ENCODE measurements around the gene MEN1. TPM values are rescaled to one million over a fixed set of nuclear protein-coding genes. Genes with fewer than 3 reads are reported as not detected.
"Not testable (repeated sequence)": the region's sequence is repeated elsewhere in the genome, so short reads cannot be mapped to it uniquely, and the experiment has no call there.

The MEN1 gene
- total RNA-seq, 1 donor from 2014 or later = 29.2 TPM

DNA sequence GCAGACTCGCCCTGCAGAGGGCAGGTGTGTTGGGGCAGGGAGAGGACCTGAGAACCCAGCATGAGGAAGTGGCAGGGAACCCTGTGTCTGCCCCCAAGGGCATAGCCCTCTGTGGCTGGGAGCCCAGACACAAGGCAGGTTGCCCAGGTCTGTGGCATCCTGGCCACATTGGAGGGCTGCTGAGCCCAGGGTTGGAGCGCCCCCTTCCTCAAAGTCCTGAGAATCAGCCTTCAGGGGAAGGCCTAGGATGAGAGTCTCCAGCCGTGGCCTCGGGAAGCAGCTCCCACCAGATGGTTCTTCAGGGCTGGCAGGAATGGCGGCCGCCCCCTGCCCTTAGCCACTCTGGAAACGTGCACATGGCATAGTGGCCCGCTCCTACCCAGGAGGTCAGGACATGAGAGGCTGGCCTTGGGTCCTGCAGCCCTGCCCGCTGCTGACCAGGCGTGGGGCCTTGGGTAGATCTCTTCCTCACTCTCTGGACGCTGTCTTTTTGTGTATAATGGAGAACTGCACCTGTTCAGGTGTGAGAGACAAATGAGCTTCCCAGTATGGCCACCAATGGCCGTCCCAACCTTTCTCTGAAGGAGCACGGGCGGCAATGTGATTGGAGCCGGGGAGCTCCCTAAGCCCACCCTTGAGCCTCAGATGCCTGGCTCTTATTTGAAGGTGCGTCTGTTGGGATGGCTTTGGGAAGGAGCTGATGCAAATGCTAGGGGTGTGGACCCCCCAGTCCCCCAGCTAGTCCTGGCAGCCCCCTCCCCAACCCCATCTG is 38.7 kb upstream of the MEN1 start:
- DNase-seq (ENCODE audit: extremely low spot score, unreplicated experiment) = no peak
- TF ChIP-seq, protein P1, sequence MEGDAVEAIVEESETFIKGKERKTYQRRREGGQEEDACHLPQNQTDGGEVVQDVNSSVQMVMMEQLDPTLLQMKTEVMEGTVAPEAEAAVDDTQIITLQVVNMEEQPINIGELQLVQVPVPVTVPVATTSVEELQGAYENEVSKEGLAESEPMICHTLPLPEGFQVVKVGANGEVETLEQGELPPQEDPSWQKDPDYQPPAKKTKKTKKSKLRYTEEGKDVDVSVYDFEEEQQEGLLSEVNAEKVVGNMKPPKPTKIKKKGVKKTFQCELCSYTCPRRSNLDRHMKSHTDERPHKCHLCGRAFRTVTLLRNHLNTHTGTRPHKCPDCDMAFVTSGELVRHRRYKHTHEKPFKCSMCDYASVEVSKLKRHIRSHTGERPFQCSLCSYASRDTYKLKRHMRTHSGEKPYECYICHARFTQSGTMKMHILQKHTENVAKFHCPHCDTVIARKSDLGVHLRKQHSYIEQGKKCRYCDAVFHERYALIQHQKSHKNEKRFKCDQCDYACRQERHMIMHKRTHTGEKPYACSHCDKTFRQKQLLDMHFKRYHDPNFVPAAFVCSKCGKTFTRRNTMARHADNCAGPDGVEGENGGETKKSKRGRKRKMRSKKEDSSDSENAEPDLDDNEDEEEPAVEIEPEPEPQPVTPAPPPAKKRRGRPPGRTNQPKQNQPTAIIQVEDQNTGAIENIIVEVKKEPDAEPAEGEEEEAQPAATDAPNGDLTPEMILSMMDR (IDR thresholded peaks at IDR 0.05) = no peak
- Mint-ChIP-seq H3K27ac (ENCODE audit: unreplicated experiment) (no peak overlapping the region), H3K27me3 (ENCODE audit: unreplicated experiment) (no peaks in the 10 kb centered on the region), H3K4me1 (ENCODE audit: unreplicated experiment) (peaks cover 32% of the 10 kb centered on the region), H3K36me3 (ENCODE audit: unreplicated experiment) (no peaks in the 10 kb centered on the region), H3K4me3 (ENCODE audit: unreplicated experiment) (no peak overlapping the region), H3K9me3 (ENCODE audit: unreplicated experiment) (no peaks in the 10 kb centered on the region)

DNA sequence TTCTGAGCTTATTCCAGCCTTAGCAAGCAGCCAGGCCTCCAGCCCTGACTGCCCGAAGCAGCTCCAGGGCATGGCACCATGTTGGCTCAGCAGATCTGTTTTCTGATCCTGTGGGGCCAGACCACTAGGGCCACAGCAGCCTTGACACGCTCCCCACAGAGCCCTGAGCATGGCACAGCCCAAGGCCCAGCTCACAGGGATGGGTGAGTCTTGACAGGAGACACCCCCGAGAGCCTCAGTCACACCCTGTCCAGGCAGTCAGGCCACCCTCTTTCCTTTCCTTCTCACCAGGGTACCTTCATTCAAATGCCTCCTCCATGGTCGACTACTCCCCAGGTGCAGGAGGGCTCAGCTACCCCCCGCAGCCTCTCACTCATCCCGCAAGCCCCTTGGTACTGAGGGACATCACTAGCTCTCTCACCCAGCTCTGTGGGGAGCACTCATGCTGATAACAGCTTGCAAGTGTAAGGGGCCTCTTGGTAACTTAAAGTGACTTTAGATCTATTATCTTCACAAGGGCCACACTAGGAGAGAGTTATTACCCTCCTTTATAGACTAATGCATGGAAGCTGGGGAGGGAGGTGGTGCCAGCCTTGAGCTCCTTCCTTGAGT is 38.0 kb upstream of the MEN1 start:
- H3K9me3 Mint-ChIP-seq (ENCODE audit: unreplicated experiment) = no peaks in the 10 kb centered on the region
- no peak overlapping the region for H3K27ac Mint-ChIP-seq (ENCODE audit: unreplicated experiment)
- H3K4me1 Mint-ChIP-seq (ENCODE audit: unreplicated experiment) = peaks cover 34% of the 10 kb centered on the region
- TF ChIP-seq, protein P1 (IDR thresholded peaks at IDR 0.05) = no peak
- H3K27me3 Mint-ChIP-seq (ENCODE audit: unreplicated experiment) = no peaks in the 10 kb centered on the region
- H3K36me3 Mint-ChIP-seq (ENCODE audit: unreplicated experiment) = no peaks in the 10 kb centered on the region
- no peak for DNase-seq (ENCODE audit: extremely low spot score, unreplicated experiment)
- no peak overlapping the region for H3K4me3 Mint-ChIP-seq (ENCODE audit: unreplicated experiment)

DNA sequence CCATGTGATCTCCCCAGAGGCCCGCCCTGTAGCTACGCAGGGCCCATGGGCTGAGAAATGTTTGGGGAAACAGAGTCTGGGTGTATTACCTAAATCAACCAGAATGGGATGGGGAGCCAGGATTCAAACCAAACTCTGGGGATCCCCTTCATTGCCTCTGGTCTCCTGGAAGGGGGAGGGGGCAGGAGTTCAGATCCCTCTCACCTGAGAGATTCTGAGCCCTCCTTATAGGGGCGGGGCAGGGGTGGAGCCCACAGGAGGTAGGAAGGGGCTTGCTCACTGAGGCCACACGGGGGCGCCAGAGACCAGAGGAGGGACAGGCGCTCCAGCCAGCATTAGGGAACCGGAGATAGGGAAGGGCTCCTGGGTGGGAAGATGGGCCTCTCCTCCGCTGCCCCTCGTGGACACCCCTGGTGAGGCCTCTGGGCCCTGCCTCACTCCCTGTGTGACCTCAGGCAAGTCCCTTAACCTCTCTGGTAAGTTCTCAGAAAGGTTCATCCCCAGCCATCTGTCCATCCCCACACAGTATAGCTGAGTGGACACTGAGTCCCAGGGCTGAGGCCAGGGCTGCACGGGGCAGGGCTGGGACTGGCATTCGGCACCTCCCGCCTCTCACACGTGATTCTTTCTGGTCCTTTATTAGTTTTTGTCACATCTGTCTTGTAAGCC is 36.8 kb upstream of the MEN1 start:
- H3K27ac Mint-ChIP-seq (ENCODE audit: unreplicated experiment) = no peak overlapping the region
- H3K4me1 Mint-ChIP-seq (ENCODE audit: unreplicated experiment) = peaks cover 35% of the 10 kb centered on the region
- H3K27me3 Mint-ChIP-seq (ENCODE audit: unreplicated experiment) = no peaks in the 10 kb centered on the region
- H3K4me3 Mint-ChIP-seq (ENCODE audit: unreplicated experiment) = no peak overlapping the region
- TF ChIP-seq, protein P1 (IDR thresholded peaks at IDR 0.05) = peak; percentile 98
- no peaks in the 10 kb centered on the region for H3K9me3 Mint-ChIP-seq (ENCODE audit: unreplicated experiment)
- DNase-seq (ENCODE audit: extremely low spot score, unreplicated experiment) = peak; percentile 96
- H3K36me3 Mint-ChIP-seq (ENCODE audit: unreplicated experiment) = no peaks in the 10 kb centered on the region

DNA sequence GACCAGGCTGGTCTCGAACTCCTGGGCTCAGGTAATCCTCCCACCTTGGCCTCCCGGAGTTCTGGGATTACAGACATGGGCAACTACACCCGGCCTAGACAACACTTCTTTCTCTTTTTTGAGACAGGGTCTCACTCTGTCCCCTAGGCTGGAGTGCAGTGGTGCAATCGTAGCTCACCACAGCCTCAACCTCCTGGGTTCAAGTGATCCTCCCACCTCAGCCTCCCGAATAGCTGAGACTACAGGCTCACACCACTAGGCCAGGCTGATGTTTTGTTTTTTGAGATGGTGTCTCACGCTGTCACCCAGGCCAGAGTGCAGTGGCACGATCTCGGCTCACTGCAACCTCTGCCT is 35.4 kb upstream of the MEN1 start:
- H3K9me3 Mint-ChIP-seq (ENCODE audit: unreplicated experiment); H3K4me3 Mint-ChIP-seq (ENCODE audit: unreplicated experiment); H3K27me3 Mint-ChIP-seq (ENCODE audit: unreplicated experiment); H3K27ac Mint-ChIP-seq (ENCODE audit: unreplicated experiment); H3K36me3 Mint-ChIP-seq (ENCODE audit: unreplicated experiment); DNase-seq (ENCODE audit: extremely low spot score, unreplicated experiment): not testable (repeated sequence)
- H3K4me1 Mint-ChIP-seq (ENCODE audit: unreplicated experiment) = peaks cover 28% of the 10 kb centered on the region

DNA sequence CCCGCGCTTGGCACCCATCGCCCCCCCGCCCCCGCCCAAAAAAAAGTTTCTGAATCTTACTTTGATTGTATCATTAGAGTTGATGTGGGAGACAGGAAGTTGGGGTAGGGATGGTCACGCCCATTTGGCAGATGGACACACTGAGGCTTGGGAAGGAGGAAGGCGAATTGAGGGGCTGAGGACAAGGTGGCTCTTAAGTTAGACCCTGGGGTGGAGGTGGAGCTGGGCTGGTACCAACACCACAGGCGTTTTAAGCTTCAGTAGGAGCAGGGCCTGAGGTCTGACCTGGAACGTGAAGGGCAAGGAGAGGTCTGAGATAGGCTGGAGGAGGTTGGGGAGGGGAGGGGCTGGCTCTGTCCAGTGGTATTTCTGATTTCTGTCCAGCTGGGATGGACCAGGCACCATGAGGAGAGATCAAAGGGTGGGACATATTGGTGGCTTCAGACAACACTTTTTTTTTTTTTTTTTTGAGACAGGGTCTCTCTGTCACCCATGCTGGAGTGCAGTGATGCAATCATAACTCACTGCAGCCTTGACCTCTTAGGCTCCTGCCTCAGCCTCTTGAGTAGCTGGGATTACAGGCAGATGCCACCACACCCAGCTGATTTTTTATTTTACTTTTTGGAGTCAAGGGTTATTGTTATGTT is 34.9 kb upstream of the MEN1 start:
- TF ChIP-seq, protein P1 (IDR thresholded peaks at IDR 0.05) = no peak
- H3K27ac Mint-ChIP-seq (ENCODE audit: unreplicated experiment) = no peak overlapping the region
- H3K4me3 Mint-ChIP-seq (ENCODE audit: unreplicated experiment) = peak overlapping the region; percentile 29
- H3K27me3 Mint-ChIP-seq (ENCODE audit: unreplicated experiment) = no peaks in the 10 kb centered on the region
- peaks cover 25% of the 10 kb centered on the region for H3K4me1 Mint-ChIP-seq (ENCODE audit: unreplicated experiment)
- no peaks in the 10 kb centered on the region for H3K36me3 Mint-ChIP-seq (ENCODE audit: unreplicated experiment)
- no peak for DNase-seq (ENCODE audit: extremely low spot score, unreplicated experiment)
- no peaks in the 10 kb centered on the region for H3K9me3 Mint-ChIP-seq (ENCODE audit: unreplicated experiment)

Data from osteocyte (in vitro differentiated cells).